Activated T-helper 2 cell treated with anti-CD3 and anti-CD28 coated beads, Interferon-gamma antibody, Interleukin-2, Interleukin-4, amounts not matched to agents 10 μg/mL and 5 μg/mL and 100 μg/mL, durations not matched to agents 14 hours and 24 hours and 36 hours (primary cell): Measurements from ENCODE around the gene CPE. TPM values are rescaled to one million over a fixed set of nuclear protein-coding genes. Genes with fewer than 3 reads are reported as not detected.
A peak's percentile ranks its signal among the peaks of the same experiment; 100 is the strongest.
"Not testable (repeated sequence)": the region's sequence is repeated elsewhere in the genome, so short reads cannot be mapped to it uniquely, and the experiment has no call there.

Experiments used
- DNase-seq: peaks from one replicate; pipeline ENCODE4 v3.0.0; 2021; ENCODE audit warnings: low spot score
- H3K27ac Mint-ChIP-seq: one replicate; pipeline ENCODE4 v1.8.0; 2021; ENCODE audit warnings: mixed read lengths
- H3K27me3 Mint-ChIP-seq: one replicate; pipeline ENCODE4 v1.8.0; 2021; ENCODE audit warnings: low read depth, mixed read lengths
- H3K36me3 Mint-ChIP-seq: one replicate; pipeline ENCODE4 v1.8.0; 2021; ENCODE audit warnings: low read depth, mixed read lengths
- H3K4me1 Mint-ChIP-seq: one replicate; pipeline ENCODE4 v1.8.0; 2021; ENCODE audit warnings: low read depth, mixed read lengths
- H3K4me3 Mint-ChIP-seq: one replicate; pipeline ENCODE4 v1.8.0; 2021; ENCODE audit warnings: low read depth, mild to moderate bottlenecking, moderate library complexity, mixed read lengths
- H3K9me3 Mint-ChIP-seq: one replicate; pipeline ENCODE4 v1.8.0; 2021; ENCODE audit warnings: mixed read lengths
- intact Hi-C: fragments of 100-400 bp; cut with micrococcal nuclease; formaldehyde crosslinking; loops from one replicate; pipeline ENCODE4 v1.15.1; 2023
- total RNA-seq: library from RNA; stranded (reverse); gene quantifications from 2 replicates; pipeline ENCODE4 v1.2.3, GENCODE V29; 2022

The CPE gene
- total RNA-seq: 0.18 and 0.30 TPM in 2 replicates

DNA sequence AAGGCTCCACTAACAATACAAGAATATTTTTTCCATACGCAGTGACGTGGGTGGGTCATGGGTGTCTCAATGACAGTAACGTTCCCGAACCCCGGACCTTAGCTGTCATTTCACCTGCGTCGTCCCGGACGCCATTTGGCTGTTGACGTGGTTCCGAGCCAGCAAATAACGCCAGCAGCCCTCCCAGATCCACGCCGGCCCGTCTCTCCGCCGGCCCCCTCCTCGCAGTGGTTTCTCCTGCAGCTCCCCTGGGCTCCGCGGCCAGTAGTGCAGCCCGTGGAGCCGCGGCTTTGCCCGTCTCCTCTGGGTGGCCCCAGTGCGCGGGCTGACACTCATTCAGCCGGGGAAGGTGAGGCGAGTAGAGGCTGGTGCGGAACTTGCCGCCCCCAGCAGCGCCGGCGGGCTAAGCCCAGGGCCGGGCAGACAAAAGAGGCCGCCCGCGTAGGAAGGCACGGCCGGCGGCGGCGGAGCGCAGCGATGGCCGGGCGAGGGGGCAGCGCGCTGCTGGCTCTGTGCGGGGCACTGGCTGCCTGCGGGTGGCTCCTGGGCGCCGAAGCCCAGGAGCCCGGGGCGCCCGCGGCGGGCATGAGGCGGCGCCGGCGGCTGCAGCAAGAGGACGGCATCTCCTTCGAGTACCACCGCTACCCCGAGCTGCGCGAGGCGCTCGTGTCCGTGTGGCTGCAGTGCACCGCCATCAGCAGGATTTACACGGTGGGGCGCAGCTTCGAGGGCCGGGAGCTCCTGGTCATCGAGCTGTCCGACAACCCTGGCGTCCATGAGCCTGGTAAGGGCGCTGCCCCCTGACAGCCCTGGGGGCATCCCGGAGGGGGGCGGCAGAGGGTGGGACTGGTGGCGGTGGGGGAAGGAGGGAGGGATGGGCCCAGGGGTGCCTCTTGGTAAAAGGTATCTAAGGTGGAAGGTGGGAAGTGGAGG is at the start of gene CPE:
Gene CPE, plus strand, starts transcription at position 264 of the 933 bp plus-strand sequence. Its CDS starts 214 bp downstream, at position 478.
- no peaks in the 10 kb centered on the region for H3K9me3 Mint-ChIP-seq
- peaks cover 6% of the 10 kb centered on the region for H3K4me1 Mint-ChIP-seq
- peak; percentile 44 for DNase-seq
- intact Hi-C loops: loop anchor here (5.0 kb wide), 1 partner anchor 47 kb away; no protein-coding TSS in a partner anchor
- H3K27me3 Mint-ChIP-seq: peaks cover 71% of the 10 kb centered on the region
- H3K36me3 Mint-ChIP-seq: no peaks in the 10 kb centered on the region
- peak within 1 kb of the TSS; percentile 44 for H3K4me3 Mint-ChIP-seq
- no peak within 1 kb of the TSS for H3K27ac Mint-ChIP-seq

DNA sequence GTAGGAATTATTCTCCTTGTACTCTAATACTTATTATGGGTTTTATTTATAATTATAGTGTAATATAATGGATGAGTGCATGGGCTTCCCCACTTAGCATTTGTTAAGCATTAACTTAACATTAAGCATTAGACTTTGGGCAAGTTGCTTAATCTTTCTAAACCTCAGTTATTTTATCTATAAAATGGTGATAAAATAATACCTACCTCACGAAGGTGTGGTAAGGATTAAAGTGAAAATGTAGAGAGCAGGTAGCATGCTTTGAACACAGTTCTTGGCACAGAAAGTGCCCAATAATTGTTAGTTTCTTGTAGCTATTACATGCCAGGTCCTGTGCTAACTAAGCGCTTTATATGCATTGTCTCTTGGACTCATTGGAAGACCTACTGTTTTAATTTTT is 48.7 kb upstream of the CPE start:
- H3K27me3 Mint-ChIP-seq: no peaks in the 10 kb centered on the region
- peak overlapping the region; percentile 97 for H3K27ac Mint-ChIP-seq
- H3K4me3 Mint-ChIP-seq: peak overlapping the region; percentile 80
- no peaks in the 10 kb centered on the region for H3K9me3 Mint-ChIP-seq
- peaks cover 53% of the 10 kb centered on the region for H3K4me1 Mint-ChIP-seq
- DNase-seq: no peak
- intact Hi-C loops: loop anchor here (5.0 kb wide), 1 partner anchor 47 kb away; the partner anchor contains the start of gene CPE
- H3K36me3 Mint-ChIP-seq: peaks cover 42% of the 10 kb centered on the region

DNA sequence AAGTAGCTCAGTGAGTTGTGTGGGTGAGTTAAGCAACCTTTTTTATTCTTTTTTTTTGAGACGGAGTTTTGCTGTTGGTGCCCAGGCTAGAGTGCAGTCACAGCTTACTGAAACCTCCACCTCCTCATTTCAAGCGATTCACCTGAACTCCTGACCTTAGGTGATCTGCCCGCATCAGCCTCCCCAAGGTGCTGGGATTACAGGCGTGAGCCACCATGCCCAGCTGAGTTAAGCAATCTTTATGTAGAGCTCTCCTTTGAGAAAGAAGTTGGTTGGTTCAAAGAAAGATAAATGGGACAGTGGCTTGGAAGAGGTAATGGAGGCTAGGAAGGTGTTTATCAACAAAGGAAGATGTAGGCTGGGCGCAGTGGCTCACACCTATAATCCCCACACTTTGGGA is 48.1 kb upstream of the CPE start:
- peaks cover 52% of the 10 kb centered on the region for H3K4me1 Mint-ChIP-seq
- peak overlapping the region; percentile 80 for H3K4me3 Mint-ChIP-seq
- DNase-seq: no peak
- H3K36me3 Mint-ChIP-seq: peaks cover 46% of the 10 kb centered on the region
- intact Hi-C loops: loop anchor here (1.0 to 5.0 kb wide), 3 partner anchors 47 to 126 kb away; partner anchors contain the start of gene CPE
- H3K27me3 Mint-ChIP-seq: no peaks in the 10 kb centered on the region
- H3K9me3 Mint-ChIP-seq: no peaks in the 10 kb centered on the region
- peak overlapping the region; percentile 97 for H3K27ac Mint-ChIP-seq

DNA sequence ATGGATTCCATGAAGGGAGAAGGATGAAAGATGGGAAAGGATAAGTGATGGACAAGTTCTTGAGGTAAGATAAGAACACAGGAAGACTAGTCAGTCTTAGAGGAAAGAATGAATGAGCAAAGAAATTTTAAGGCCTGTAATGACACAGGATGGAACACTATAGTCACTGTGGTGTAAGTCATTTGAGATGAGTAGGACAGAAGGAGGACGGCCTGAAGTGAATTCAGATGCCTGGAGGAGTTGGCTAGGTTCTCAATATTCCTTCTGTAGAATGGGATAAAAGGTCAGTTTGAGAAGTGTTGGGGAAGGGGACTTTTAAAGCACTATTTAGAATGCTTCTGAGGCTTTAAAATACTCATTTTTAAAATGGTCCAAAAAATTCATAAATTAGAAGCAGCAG is 47.4 kb upstream of the CPE start:
- intact Hi-C loops: loop anchor here (1.0 to 5.0 kb wide), 3 partner anchors 46 to 127 kb away; partner anchors contain the start of gene CPE

DNA sequence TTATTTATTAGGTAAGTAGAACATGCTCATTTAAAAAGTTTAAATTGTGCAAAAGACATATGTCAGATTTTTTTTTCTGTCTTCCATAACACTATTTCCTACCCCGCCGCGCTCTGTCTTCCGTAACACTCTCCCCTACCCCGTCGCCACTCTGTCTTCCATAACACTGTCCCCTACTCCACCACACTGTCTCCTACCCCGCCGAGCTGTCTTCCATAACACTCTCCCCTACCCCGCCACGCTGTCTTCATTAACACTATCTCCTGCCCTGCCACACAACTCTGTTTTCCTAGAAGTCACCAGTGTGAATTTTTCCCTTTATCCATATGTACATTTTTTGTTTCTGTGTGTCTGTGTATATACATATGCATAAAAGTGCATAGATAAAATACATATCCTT is 47.0 kb upstream of the CPE start:
- intact Hi-C loops: loop anchor here (1.0 to 5.0 kb wide), 3 partner anchors 45 to 128 kb away; partner anchors contain the start of gene CPE
- no peak for DNase-seq
- peak overlapping the region; percentile 80 for H3K4me3 Mint-ChIP-seq
- peak overlapping the region; percentile 97 for H3K27ac Mint-ChIP-seq
- peaks cover 54% of the 10 kb centered on the region for H3K36me3 Mint-ChIP-seq
- peaks cover 49% of the 10 kb centered on the region for H3K4me1 Mint-ChIP-seq
- H3K27me3 Mint-ChIP-seq: no peaks in the 10 kb centered on the region
- H3K9me3 Mint-ChIP-seq: no peaks in the 10 kb centered on the region

More for the DNA sequence above, 47.4 kb upstream of the CPE start:
- H3K4me1 Mint-ChIP-seq: peaks cover 46% of the 10 kb centered on the region
- H3K27me3 Mint-ChIP-seq: no peaks in the 10 kb centered on the region
- H3K36me3 Mint-ChIP-seq: peaks cover 49% of the 10 kb centered on the region
- H3K4me3 Mint-ChIP-seq: peak overlapping the region; percentile 80
- H3K9me3 Mint-ChIP-seq: no peaks in the 10 kb centered on the region
- H3K27ac Mint-ChIP-seq: peak overlapping the region; percentile 97
- no peak for DNase-seq

DNA sequence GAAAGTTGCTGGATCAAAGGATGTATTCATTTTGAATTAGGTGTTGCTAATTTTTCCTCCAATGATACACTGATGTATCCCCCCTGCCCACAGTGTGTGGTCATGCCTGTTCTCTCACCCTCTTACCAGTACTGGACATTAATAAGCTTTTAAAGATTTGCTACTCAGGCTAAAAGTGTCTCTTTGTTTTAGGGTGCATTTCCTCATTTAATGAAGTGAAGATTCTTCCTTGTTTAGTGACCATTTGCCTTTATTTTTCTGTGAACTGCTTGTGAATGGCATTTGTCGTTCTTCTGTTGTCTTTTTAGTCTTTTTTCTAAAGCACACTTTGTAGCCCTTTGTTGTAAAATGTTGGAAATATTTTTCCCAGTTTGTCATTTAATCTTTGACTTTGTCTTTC is 46.3 kb upstream of the CPE start:
- Mint-ChIP-seq H3K27ac (peak overlapping the region; percentile 97), H3K4me1 (peaks cover 52% of the 10 kb centered on the region), H3K4me3 (peak overlapping the region; percentile 80), H3K27me3 (no peaks in the 10 kb centered on the region), H3K9me3 (no peaks in the 10 kb centered on the region), H3K36me3 (peaks cover 60% of the 10 kb centered on the region)
- no peak for DNase-seq
- intact Hi-C loops: loop anchor here (5.0 kb wide), 1 partner anchor 45 kb away; the partner anchor contains the start of gene CPE

DNA sequence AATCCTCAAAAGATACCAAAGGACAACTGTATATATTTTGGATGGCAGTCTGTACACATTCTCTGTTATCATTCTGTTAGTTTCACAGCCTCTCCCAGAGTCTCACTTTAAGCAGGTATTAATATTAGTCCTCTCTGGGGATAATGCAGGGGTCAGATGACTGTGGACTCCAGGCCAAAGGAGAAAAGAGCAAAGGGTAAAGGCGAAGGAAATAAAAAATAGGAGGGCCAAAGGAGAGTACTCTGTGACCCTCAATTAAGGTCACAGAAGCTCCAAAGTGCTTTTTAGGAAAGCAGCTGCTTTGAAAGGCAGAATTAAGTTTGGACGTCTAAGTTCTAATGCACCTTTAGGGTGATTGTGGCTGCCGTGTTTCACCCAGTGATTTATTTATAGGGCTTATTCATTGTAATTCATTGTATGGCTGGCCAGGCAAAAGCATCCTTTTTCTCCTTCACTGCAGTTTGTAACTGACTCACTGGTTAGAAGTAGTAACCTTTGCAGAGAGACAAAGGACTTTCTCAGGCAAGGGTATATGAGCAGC is 43.6 kb upstream of the CPE start:
- Mint-ChIP-seq H3K36me3 (peaks cover 79% of the 10 kb centered on the region), H3K4me1 (peaks cover 51% of the 10 kb centered on the region), H3K27ac (peak overlapping the region; percentile 33), H3K27me3 (no peaks in the 10 kb centered on the region), H3K4me3 (no peak overlapping the region), H3K9me3 (no peaks in the 10 kb centered on the region)
- no peak for DNase-seq
- intact Hi-C loops: no loop called here

DNA sequence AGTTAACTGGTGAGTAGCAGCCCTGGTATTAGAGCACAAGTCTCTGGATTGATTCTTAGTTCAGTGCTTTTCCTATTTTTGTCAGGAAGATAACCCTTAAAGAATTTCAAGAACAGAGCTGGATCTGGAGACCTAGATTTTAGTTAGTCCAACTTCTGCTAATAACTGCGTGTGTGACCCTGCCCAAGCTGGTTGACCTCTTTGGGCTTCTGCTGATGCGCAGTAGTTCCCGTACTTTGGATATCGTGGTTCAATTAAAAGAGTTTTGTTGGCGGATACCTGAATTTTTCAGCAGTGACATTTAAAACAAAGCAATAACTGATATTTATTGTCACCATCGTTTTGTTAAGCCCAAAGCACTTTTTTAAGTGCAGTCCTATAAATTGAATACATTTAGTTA is 42.1 kb upstream of the CPE start:
- intact Hi-C loops: no loop called here
- Mint-ChIP-seq H3K36me3 (peaks cover 76% of the 10 kb centered on the region), H3K27me3 (no peaks in the 10 kb centered on the region), H3K27ac (no peak overlapping the region), H3K9me3 (no peaks in the 10 kb centered on the region), H3K4me3 (no peak overlapping the region), H3K4me1 (peaks cover 39% of the 10 kb centered on the region)
- DNase-seq: no peak

DNA sequence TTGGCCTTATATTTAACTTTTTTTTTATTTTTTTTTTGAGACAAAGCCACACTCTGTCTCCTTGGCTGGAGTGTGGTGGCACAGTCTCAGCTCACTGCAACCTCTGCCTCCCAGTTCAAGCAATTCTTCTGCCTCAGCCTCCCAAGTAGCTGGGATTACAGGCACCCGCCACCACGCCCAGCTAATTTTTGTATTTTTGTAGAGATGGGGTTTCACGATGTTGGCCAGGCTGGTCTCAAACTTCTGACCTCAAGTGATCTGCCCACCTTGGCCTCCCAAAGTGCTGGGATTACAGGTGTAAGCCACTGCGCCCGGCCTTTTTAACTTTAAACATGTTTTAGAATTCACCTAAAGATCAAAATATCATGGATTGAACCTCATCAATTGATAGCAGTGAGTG is 36.5 kb upstream of the CPE start:
- H3K9me3 Mint-ChIP-seq, DNase-seq, H3K27me3 Mint-ChIP-seq, H3K4me1 Mint-ChIP-seq, H3K27ac Mint-ChIP-seq, H3K4me3 Mint-ChIP-seq: not testable (repeated sequence)
- intact Hi-C loops: loop anchor here (2.0 kb wide), 1 partner anchor 212 kb away; no protein-coding TSS in a partner anchor
- peaks cover 47% of the 10 kb centered on the region for H3K36me3 Mint-ChIP-seq

DNA sequence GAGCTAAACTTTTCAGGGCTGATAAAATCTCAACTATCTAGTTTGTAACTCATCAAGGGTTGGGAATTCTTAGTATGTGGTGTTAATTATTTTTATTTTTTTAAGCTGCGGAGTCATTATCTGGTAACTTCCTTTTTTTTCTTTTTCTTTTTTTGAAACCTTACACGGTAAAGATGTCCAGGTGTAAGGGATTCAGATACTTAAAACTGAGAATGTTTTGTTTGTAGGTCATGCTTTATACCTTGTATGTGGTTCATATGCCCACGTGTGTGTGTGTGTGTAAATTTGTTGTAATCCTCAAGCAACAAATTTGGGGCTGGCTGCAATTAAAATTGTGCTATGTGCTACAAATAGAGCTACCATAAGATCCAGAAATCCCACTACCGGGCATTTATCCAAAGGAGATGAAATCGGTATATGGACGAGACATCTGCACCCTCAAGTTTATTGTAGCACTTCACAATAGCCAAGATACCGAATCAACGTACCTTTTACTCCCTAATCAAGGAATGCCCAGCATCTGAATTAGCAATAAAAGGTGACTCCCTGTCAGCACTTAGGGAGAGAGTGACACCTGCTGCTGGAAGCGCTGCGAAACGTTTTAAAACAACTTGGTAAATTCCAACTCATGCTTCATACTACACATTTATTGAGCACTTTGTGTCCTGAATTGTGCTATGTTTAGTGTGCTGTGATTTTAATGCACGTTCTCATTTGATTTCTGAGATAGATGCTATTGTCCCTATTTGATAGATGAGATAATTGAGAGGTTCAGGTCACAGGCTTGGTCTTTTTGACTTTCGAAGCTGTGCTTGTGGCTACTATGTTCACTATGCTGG is 35.2 kb upstream of the CPE start:
- DNase-seq: no peak
- H3K27ac Mint-ChIP-seq: no peak overlapping the region
- no peaks in the 10 kb centered on the region for H3K9me3 Mint-ChIP-seq
- peaks cover 37% of the 10 kb centered on the region for H3K36me3 Mint-ChIP-seq
- peaks cover 3% of the 10 kb centered on the region for H3K27me3 Mint-ChIP-seq
- no peak overlapping the region for H3K4me3 Mint-ChIP-seq
- peaks cover 3% of the 10 kb centered on the region for H3K4me1 Mint-ChIP-seq
- intact Hi-C loops: loop anchor here (2.0 kb wide), 1 partner anchor 213 kb away; no protein-coding TSS in a partner anchor

DNA sequence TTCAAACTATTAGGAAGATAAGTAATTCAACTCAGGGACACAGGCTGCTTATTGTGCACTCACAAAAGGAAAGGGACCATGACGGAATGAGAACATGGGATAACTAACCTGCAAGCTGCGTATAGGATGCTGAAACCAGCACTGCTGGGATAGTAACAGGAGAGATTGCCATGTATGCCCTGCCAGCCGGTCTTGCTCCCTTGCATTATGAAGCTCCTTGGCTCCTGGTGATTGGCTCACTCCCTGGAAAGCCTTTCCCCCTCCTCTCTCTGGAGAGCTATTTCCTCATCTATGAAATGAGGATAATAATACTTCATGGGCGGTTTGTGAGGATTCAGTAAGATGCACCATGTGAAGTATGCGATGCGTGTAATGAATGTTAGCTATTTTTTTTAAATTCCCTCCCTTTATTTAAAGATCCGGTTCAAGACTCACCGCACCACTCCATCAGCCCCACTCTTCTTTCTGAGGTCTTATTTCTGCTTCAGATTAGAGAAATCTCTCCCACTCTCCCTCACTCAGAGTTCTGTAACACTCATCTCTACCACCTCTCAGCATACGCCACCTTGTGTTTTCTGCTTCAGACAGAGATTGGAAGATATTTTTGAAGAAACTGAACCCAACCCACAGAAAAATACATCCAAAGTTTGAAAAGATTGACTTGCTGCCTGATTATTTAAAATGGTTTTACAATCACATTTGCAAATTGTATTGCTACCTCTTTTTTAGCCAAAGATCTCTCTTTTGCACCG is 33.0 kb upstream of the CPE start:
- Mint-ChIP-seq H3K4me3 (no peak overlapping the region), H3K27me3 (peaks cover 3% of the 10 kb centered on the region), H3K27ac (no peak overlapping the region), H3K36me3 (peaks cover 19% of the 10 kb centered on the region), H3K9me3 (no peaks in the 10 kb centered on the region), H3K4me1 (no peaks in the 10 kb centered on the region)
- intact Hi-C loops: no loop called here
- DNase-seq: no peak
